Astrocyte of the spinal cord (primary cell): ENCODE results near the gene MVP.
A peak's percentile ranks its signal among the peaks of the same experiment; 100 is the strongest.

Experiments
- DNase-seq: peaks from one replicate; pipeline ENCODE4 v3.0.0; 2011; ENCODE audit warnings: low read depth, low spot score
- H3K4me3 ChIP-seq: 2 replicates; pipeline ENCODE4 v1.5.1; 2011; ENCODE audit warnings: low read depth, mild to moderate bottlenecking, low read length, moderate library complexity
- CTCF ChIP-seq: IDR thresholded peaks from 2 replicates; pipeline ENCODE4 v1.5.1; 2012; ENCODE audit warnings: low read depth, mild to moderate bottlenecking, low read length, inconsistent platforms
- in situ Hi-C: cut with HindIII; loops from 2 replicates; pipeline ENCODE4 v1.10.0; 2017; ENCODE audit warnings: low sequenced_read_pairs

The MVP gene

GRCh38 chr16:29852654-29853053, 32.4 kb downstream of the MVP start:
- TF ChIP-seq CTCF, result no peak
- H3K4me3 ChIP-seq, result no peak overlapping the region

GRCh38 chr16:29854520-29855100, 34.3 kb downstream of the MVP start:
- no peak overlapping the region for H3K4me3 ChIP-seq
- in situ Hi-C loops, result no loop called here
- DNase-seq, result no peak
- no peak for TF ChIP-seq CTCF

More at GRCh38 chr16:29852654-29853053, 32.4 kb downstream of the MVP start:
- no peak for DNase-seq
- in situ Hi-C loops, result no loop called here

- TF ChIP-seq CTCF, result no peak
- peak; percentile 75 for DNase-seq
- in situ Hi-C loops, result no loop called here
- H3K4me3 ChIP-seq, result no peak overlapping the region
Observed at GRCh38 chr16:29857133-29857760, 37.0 kb downstream of the MVP start.

GRCh38 chr16:29858149-29858849, 38.0 kb downstream of the MVP start:
- no peak for TF ChIP-seq CTCF
- no peak for DNase-seq
- in situ Hi-C loops, result no loop called here
- no peak overlapping the region for H3K4me3 ChIP-seq

GRCh38 chr16:29858974-29859373, 38.7 kb downstream of the MVP start:
- H3K4me3 ChIP-seq, result no peak overlapping the region
- in situ Hi-C loops, result no loop called here
- TF ChIP-seq CTCF, result no peak
- no peak for DNase-seq

- in situ Hi-C loops, result no loop called here
- DNase-seq, result no peak
- no peak for TF ChIP-seq CTCF
Observed at GRCh38 chr16:29860218-29860617, 40.0 kb downstream of the MVP start.

More at GRCh38 chr16:29860218-29860617, 40.0 kb downstream of the MVP start:
- no peak overlapping the region for H3K4me3 ChIP-seq
